ENCODE results near the gene SLC4A5.
"Not testable (repeated sequence)": the region's sequence is repeated elsewhere in the genome, so short reads cannot be mapped to it uniquely, and the experiment has no call there.

Gene SLC4A5

GRCh38 chr2:74228772-74229171 lies 114.4 kb downstream of the SLC4A5 start:
- DNase-seq, result no peak

GRCh38 chr2:74227646-74228045 lies 115.6 kb downstream of the SLC4A5 start:
- no peak for DNase-seq

GRCh38 chr2:74226648-74227213 lies 116.5 kb downstream of the SLC4A5 start:
- DNase-seq, result no peak

- DNase-seq, result no peak
Observed at GRCh38 chr2:74225698-74226459, 117.3 kb downstream of the SLC4A5 start.

GRCh38 chr2:74223941-74224770 lies 119.1 kb downstream of the SLC4A5 start:
- DNase-seq, result no peak

- DNase-seq, result no peak
Observed at GRCh38 chr2:74222300-74222650, 120.9 kb downstream of the SLC4A5 start.

- no peak for DNase-seq
Observed at GRCh38 chr2:74221604-74222299, 121.5 kb downstream of the SLC4A5 start.

GRCh38 chr2:74221091-74221490 lies 122.1 kb downstream of the SLC4A5 start:
- DNase-seq, result no peak

- no peak for DNase-seq
Observed at GRCh38 chr2:74219846-74220486, 123.2 kb downstream of the SLC4A5 start.

GRCh38 chr2:74216642-74217041 lies 126.6 kb downstream of the SLC4A5 start:
- DNase-seq, result no peak

GRCh38 chr2:74215771-74216170 lies 127.4 kb downstream of the SLC4A5 start:
- not testable (repeated sequence) for DNase-seq

GRCh38 chr2:74212702-74213410 lies 130.4 kb downstream of the SLC4A5 start:
- no peak for DNase-seq

- no peak for DNase-seq
Observed at GRCh38 chr2:74206180-74206688, 137.0 kb downstream of the SLC4A5 start.

GRCh38 chr2:74205596-74205995 lies 137.6 kb downstream of the SLC4A5 start:
- DNase-seq, result no peak

- no peak for DNase-seq
Observed at GRCh38 chr2:74205113-74205512, 138.1 kb downstream of the SLC4A5 start.

GRCh38 chr2:74204436-74204835 lies 138.8 kb downstream of the SLC4A5 start:
- no peak for DNase-seq

- no peak for DNase-seq
Observed at GRCh38 chr2:74201596-74201995, 141.6 kb downstream of the SLC4A5 start.

GRCh38 chr2:74201196-74201595 lies 142.0 kb downstream of the SLC4A5 start:
- DNase-seq, result no peak

- DNase-seq, result no peak
Observed at GRCh38 chr2:74199871-74200305, 143.3 kb downstream of the SLC4A5 start.

GRCh38 chr2:74199275-74199701 lies 143.9 kb downstream of the SLC4A5 start:
- DNase-seq, result no peak

GRCh38 chr2:74198461-74199274 lies 144.5 kb downstream of the SLC4A5 start, which contains the start of gene MTHFD2:
Gene MTHFD2, plus strand, starts transcription at chr2:74198615. Its CDS starts 27 bp downstream, at chr2:74198642.
- peak; percentile 98 for DNase-seq

Measured in NCI-H345 (cell line).